PC-9 (cell line): Measurements from ENCODE around the gene TAF13. TPM values are rescaled to one million over a fixed set of nuclear protein-coding genes. Genes with fewer than 3 reads are reported as not detected.

Experiments used
- BruUV-seq: library from RNA; stranded (reverse); fragments of 400-500 nt; replicated peaks from 2 replicates; lab custom pipeline; 2021; lab: Mats Ljungman, UMichigan
- CTCF ChIA-PET: fragments of 300-600 bp; sonication (Branson Sonifier 250); formaldehyde crosslinking; loops from one replicate; lab custom pipeline; 2022; ENCODE audit warnings: antibody characterized with exemption; lab: Charles Lee
- POLR2A ChIA-PET: fragments of 300-600 bp; sonication (Branson Sonifier 250); formaldehyde crosslinking; loops from one replicate; lab custom pipeline; 2022; ENCODE audit warnings: antibody characterized with exemption; ENCODE audit not compliant: unreplicated experiment; lab: Charles Lee
- DNase-seq, 2 experiments: peaks; one replicate each; pipeline versions ENCODE4 v3.0.0 to v3.0.0-alpha.2; 2015 to 2022; ENCODE audit warnings: mixed read lengths in 1 of 2
- H2AFZ ChIP-seq: fragments of 200-600 bp; sonication (generic); 2 replicates; pipeline ENCODE4 v1.8.1; 2017; ENCODE audit warnings: antibody characterized with exemption
- H3F3A ChIP-seq: fragments of 200-600 bp; sonication (generic); 2 replicates; pipeline ENCODE4 v1.8.1; 2017; ENCODE audit warnings: antibody characterized with exemption, mild to moderate bottlenecking, low read depth; ENCODE audit not compliant: insufficient read depth
- H3K27ac ChIP-seq: fragments of 200-600 bp; sonication (generic); 2 replicates; pipeline ENCODE4 v1.6.1; 2016; ENCODE audit warnings: mixed run types
- H3K27me3 ChIP-seq: fragments of 200-600 bp; sonication (generic); 2 replicates; pipeline ENCODE4 v1.6.1; 2016; ENCODE audit warnings: low read depth, mixed run types; ENCODE audit not compliant: insufficient read depth
- H3K36me3 ChIP-seq: fragments of 200-600 bp; sonication (generic); 2 replicates; pipeline ENCODE4 v1.6.1; 2016; ENCODE audit warnings: low read depth, mixed run types
- H3K4me1 ChIP-seq: fragments of 200-600 bp; sonication (generic); replicated peaks from 2 replicates; pipeline ENCODE4 v1.6.1; 2016; ENCODE audit warnings: mixed run types; ENCODE audit not compliant: insufficient read depth
- H3K4me2 ChIP-seq: fragments of 200-600 bp; sonication (generic); 2 replicates; pipeline ENCODE4 v1.6.1; 2017; ENCODE audit warnings: mixed run types
- H3K4me3 ChIP-seq: fragments of 200-600 bp; sonication (generic); 2 replicates; pipeline ENCODE4 v1.6.1; 2016; ENCODE audit warnings: mixed run types
- H3K79me2 ChIP-seq: fragments of 200-600 bp; sonication (generic); 2 replicates; pipeline ENCODE4 v1.6.1; 2017; ENCODE audit warnings: low read depth, mixed run types
- H3K9me2 ChIP-seq: fragments of 200-600 bp; sonication (generic); 2 replicates; pipeline ENCODE4 v1.8.1; 2017; ENCODE audit warnings: mild to moderate bottlenecking; ENCODE audit not compliant: insufficient read depth
- H3K9me3 ChIP-seq: fragments of 200-600 bp; sonication (generic); 2 replicates; pipeline ENCODE4 v1.8.1; 2016; ENCODE audit warnings: low read depth; ENCODE audit not compliant: insufficient read depth
- H4K20me1 ChIP-seq: fragments of 200-600 bp; sonication (generic); 2 replicates; pipeline ENCODE4 v1.8.1; 2017; ENCODE audit not compliant: insufficient read depth
- CTCF ChIP-seq: fragments of 200-600 bp; sonication (generic); conservative IDR thresholded peaks from 2 replicates; pipeline ENCODE4 v1.6.1; 2017; ENCODE audit warnings: mixed run types, antibody characterized with exemption, mild to moderate bottlenecking, moderate library complexity
- EZH2 ChIP-seq: fragments of 200-600 bp; sonication (generic); IDR thresholded peaks from 2 replicates; pipeline ENCODE4 v1.8.0; 2017; ENCODE audit warnings: antibody characterized with exemption, low read depth
- intact Hi-C: fragments of 100-400 bp; cut with micrococcal nuclease; formaldehyde crosslinking; loops from one replicate; pipeline ENCODE4 v1.10.0; 2022; ENCODE audit not compliant: unreplicated experiment
- total RNA-seq: library from RNA; stranded (reverse); gene quantifications from 2 replicates; pipeline ENCODE4 v1.2.3, GENCODE V29; 2021

The TAF13 gene
- total RNA-seq, 1 experiment from 2014 or later: 30.1 TPM

GRCh38 chr1:109111386-109112055 is 35.7 kb upstream of the TAF13 start:
- Histone ChIP-seq H3K4me1 (0 out of 2 replicates have a peak, but pooled peaks cover 3% of the 10 kb centered on the region), H3F3A (peaks cover 6% of the 10 kb centered on the region; the same call in 1 of the 2 replicates), H3K9me3 (no peaks in the 10 kb centered on the region), H3K9me2 (no peaks in the 10 kb centered on the region), H3K36me3 (no peaks in the 10 kb centered on the region), H3K4me3 (no peak overlapping the region), H3K4me2 (no peak overlapping the region), H3K27me3 (no peaks in the 10 kb centered on the region), H2AFZ (no peak overlapping the region), H3K27ac (no peak overlapping the region), H3K79me2 (no peaks in the 10 kb centered on the region), H4K20me1 (no peaks in the 10 kb centered on the region)
- intact Hi-C loops: loop anchor here (1.0 to 5.0 kb wide), 6 partner anchors 23 to 599 kb away; partner anchors contain the start of gene CLCC1
- DNase-seq: peak in 1 of 2 experiments; percentile 77
- TF ChIP-seq CTCF (no peak), EZH2 (no peak)
- CTCF ChIA-PET: interaction anchor here (0.5 to 0.7 kb wide), 3 partner anchors 12 to 195 kb away, joined by 5 to 9 read pairs (median 7); no protein-coding TSS in a partner anchor
- POLR2A ChIA-PET: no interaction called here
- no TSS peak for BruUV-seq

- no TSS peak for BruUV-seq
- ChIA-PET CTCF (interaction anchor here (0.7 to 1.2 kb wide), 2 partner anchors 9 to 289 kb away, joined by 7 to 16 read pairs; no protein-coding TSS in a partner anchor), POLR2A (no interaction called here)
- H3K79me2 ChIP-seq: no peaks in the 10 kb centered on the region
- H3F3A ChIP-seq: peaks cover 11% of the 10 kb centered on the region; the same call in 1 of the 2 replicates
- H3K4me3 ChIP-seq: no peak overlapping the region
- H3K9me2 ChIP-seq: no peaks in the 10 kb centered on the region
- no peaks in the 10 kb centered on the region for H3K36me3 ChIP-seq
- no peaks in the 10 kb centered on the region for H3K9me3 ChIP-seq
- intact Hi-C loops: loop anchor here (5.0 kb wide), 1 partner anchor 148 kb away; the partner anchor contains the start of gene CLCC1
- H4K20me1 ChIP-seq: no peaks in the 10 kb centered on the region
- H3K4me1 ChIP-seq: 0 out of 2 replicates have a peak, but pooled peaks cover 5% of the 10 kb centered on the region
- no peaks in the 10 kb centered on the region for H3K27me3 ChIP-seq
- H3K27ac ChIP-seq: no peak overlapping the region
- DNase-seq: no peak
- no peak for TF ChIP-seq CTCF
- TF ChIP-seq EZH2: no peak
- H2AFZ ChIP-seq: no peak overlapping the region
- no peak overlapping the region for H3K4me2 ChIP-seq
Measured at GRCh38 chr1:109109906-109110305, 34.1 kb upstream of the TAF13 start.

- Histone ChIP-seq H3K9me2 (no peaks in the 10 kb centered on the region), H3F3A (peaks cover 29% of the 10 kb centered on the region), H3K4me2 (no peak overlapping the region), H4K20me1 (peaks cover 7% of the 10 kb centered on the region; the same call in 1 of the 2 replicates), H3K9me3 (no peaks in the 10 kb centered on the region), H3K4me3 (no peak overlapping the region), H3K36me3 (peaks cover 4% of the 10 kb centered on the region; the same call in 1 of the 2 replicates), H3K27ac (no peak overlapping the region), H3K27me3 (no peaks in the 10 kb centered on the region), H3K79me2 (no peaks in the 10 kb centered on the region), H2AFZ (no peak overlapping the region), H3K4me1 (0 out of 2 replicates have a peak, but pooled peaks cover 4% of the 10 kb centered on the region)
- CTCF ChIA-PET: interaction anchor here (0.7 kb wide), 2 partner anchors 80 to 392 kb away, joined by 3 to 5 read pairs; no protein-coding TSS in a partner anchor
- no TSS peak for BruUV-seq
- TF ChIP-seq CTCF: no peak
- no peak for TF ChIP-seq EZH2
- intact Hi-C loops: no loop called here
- POLR2A ChIA-PET: no interaction called here
- DNase-seq: no peak
Measured at GRCh38 chr1:109107785-109108184, 32.0 kb upstream of the TAF13 start.
